ENCODE results near the gene GRAMD2A.
A peak's percentile ranks its signal among the peaks of the same experiment; 100 is the strongest.

GRAMD2A gene

DNA sequence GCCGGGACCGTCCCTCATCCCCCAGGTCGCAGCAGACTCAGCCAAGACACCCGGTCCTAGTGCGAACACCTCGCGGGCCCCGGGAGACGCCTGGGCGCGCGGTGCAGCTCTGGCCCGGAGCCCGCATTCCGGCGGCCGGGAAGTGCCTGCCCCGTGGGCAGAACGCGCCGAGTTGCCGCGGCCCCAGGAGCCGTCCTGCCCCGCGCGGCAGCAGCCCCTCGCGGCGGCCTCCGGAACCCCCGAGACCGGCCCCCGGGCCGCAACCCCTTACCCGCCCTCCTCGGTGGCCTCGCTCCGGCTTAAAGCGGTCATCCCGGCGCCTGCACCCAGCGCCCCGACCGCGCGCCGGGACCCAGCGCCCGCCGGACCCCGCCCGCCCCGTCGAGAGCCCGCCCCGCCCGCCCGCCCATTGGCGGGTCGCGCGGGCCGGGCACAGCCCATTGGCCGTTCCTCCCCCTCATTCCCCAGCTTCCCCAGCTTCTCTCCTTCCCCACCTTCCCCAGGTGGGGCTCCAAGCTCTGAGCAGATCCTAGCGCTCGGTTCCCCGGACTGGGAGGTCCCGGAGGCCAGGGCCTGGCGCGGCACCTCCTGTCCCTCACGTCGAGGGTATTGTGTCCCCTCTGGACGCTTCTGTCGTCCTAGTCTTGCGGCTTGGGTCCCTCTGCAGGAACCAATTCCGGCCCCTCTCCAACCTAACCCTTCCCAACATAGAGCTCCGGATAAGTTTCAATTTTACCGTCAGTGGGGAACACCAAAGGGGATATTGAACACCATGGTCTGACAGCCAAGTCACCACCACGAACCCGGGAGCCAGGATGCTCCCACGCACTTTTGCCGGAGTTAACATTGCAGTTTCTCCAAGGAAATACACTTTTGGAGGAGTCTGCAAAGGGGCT, at the start of gene GRAMD2A:
TSS of gene GRAMD2A (minus strand) at position 328 of the 896 bp plus-strand sequence.
- TF ChIP-seq, protein P1, sequence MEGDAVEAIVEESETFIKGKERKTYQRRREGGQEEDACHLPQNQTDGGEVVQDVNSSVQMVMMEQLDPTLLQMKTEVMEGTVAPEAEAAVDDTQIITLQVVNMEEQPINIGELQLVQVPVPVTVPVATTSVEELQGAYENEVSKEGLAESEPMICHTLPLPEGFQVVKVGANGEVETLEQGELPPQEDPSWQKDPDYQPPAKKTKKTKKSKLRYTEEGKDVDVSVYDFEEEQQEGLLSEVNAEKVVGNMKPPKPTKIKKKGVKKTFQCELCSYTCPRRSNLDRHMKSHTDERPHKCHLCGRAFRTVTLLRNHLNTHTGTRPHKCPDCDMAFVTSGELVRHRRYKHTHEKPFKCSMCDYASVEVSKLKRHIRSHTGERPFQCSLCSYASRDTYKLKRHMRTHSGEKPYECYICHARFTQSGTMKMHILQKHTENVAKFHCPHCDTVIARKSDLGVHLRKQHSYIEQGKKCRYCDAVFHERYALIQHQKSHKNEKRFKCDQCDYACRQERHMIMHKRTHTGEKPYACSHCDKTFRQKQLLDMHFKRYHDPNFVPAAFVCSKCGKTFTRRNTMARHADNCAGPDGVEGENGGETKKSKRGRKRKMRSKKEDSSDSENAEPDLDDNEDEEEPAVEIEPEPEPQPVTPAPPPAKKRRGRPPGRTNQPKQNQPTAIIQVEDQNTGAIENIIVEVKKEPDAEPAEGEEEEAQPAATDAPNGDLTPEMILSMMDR (IDR thresholded peaks at IDR 0.05; ENCODE audit: low read depth, low read length), result no peak
- DNase-seq (ENCODE audit: low read depth in 2 of 2), result peak; percentile 33 to 42
- H3K4me3 ChIP-seq (replicated peaks in 1 of 2; ENCODE audit: low read depth in 2 of 2, low read length in 2 of 2), result peak within 1 kb of the TSS; percentile 19 to 22

DNA sequence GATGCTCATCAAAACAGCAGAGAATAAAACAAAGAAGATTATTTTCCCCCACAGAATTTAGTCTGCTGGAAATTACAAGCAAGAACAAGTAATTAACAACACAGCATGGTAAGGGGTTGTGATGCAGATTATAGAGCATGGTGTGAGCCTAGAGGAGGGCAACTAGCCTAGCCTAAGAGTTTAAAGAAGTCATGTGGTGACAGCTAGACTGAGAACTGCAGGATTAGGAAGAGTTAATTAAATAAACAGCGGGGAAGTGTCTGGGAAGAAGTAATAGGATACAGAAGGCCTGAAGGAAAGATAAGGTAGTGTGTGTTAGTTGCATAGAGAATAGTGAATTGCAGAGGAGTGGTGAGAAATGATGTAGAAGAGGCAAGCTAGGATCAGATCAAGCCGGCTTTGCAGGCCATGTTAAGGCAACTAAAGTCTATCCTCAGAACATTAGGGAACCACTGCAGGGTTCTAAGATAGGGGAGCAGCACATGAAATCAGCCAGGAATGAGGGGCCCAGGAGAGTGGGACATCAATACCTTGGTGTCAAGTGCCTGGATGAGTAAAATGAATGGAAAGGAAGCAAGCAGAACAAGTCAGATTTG, 45.3 kb upstream of the GRAMD2A start:
- TF ChIP-seq, protein P1 (IDR thresholded peaks at IDR 0.05; ENCODE audit: low read depth, low read length), result no peak
- H3K4me3 ChIP-seq (replicated peaks in 1 of 2; ENCODE audit: low read depth in 2 of 2, low read length in 2 of 2), result no peak overlapping the region
- no peak for DNase-seq (ENCODE audit: low read depth in 2 of 2)

DNA sequence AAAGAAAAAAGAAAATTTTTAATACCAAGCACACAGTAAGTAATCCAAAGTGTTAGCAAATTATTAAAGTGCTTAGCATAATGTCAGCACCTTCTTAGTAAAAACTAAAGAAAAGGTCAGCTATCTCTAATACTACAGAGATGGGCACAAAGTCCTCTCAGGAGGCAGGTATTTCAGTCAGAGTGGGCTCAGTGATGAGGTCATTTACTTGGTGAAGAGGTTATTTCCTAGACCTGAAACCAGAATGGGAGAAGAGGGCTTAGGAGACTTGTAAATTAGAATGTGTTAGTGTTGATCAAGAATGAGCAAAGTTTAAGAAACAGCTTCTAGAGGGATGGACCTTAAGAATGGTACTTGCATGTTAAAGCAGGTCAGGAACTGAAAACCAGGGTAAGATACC, 42.1 kb upstream of the GRAMD2A start:
- no peak overlapping the region for H3K4me3 ChIP-seq (replicated peaks in 1 of 2; ENCODE audit: low read depth in 2 of 2, low read length in 2 of 2)
- TF ChIP-seq, protein P1 (IDR thresholded peaks at IDR 0.05; ENCODE audit: low read depth, low read length), result no peak
- DNase-seq (ENCODE audit: low read depth in 2 of 2), result no peak

DNA sequence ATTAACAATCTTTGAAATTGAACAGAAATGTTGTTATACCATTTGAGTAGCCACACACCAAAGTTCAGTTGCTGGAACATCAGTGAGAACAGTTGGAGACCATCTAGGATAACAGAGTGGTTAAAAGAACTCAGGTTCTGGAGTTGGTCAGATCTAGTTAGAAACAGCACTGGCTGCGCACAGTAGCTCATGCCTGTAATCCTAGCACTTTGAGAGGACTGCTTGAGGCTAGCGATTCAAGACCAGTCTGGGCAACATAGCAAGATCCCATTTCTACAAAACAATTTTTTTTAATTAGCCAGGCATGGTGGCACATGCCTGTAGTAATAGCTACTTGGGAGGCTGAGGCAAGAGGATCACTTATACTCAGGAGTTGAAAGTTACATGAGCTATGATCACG, 41.0 kb upstream of the GRAMD2A start:
- no peak overlapping the region for H3K4me3 ChIP-seq (replicated peaks in 1 of 2; ENCODE audit: low read depth in 2 of 2, low read length in 2 of 2)
- TF ChIP-seq, protein P1 (IDR thresholded peaks at IDR 0.05; ENCODE audit: low read depth, low read length), result no peak
- no peak for DNase-seq (ENCODE audit: low read depth in 2 of 2)

DNA sequence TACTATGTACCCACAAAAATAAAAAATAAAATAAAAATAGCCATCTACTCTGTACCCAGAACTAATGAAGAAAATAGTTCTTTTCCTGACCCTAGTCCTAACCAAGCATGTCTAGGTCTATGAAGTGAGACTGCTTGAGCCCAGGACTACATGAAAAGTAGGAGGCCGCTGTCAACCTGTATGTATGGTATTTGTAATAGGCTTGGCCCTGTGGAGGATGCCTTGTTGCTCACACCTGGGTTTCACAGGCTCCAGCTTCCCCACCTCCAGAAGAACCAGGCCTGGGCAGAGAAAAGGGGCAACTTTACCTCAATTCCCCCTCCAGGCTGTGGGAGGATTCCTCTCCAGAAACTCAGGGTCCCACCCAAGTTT, 40.3 kb upstream of the GRAMD2A start:
- H3K4me3 ChIP-seq (replicated peaks in 1 of 2; ENCODE audit: low read depth in 2 of 2, low read length in 2 of 2), result no peak overlapping the region
- TF ChIP-seq, protein P1 (IDR thresholded peaks at IDR 0.05; ENCODE audit: low read depth, low read length), result no peak
- DNase-seq (ENCODE audit: low read depth in 2 of 2), result no peak

DNA sequence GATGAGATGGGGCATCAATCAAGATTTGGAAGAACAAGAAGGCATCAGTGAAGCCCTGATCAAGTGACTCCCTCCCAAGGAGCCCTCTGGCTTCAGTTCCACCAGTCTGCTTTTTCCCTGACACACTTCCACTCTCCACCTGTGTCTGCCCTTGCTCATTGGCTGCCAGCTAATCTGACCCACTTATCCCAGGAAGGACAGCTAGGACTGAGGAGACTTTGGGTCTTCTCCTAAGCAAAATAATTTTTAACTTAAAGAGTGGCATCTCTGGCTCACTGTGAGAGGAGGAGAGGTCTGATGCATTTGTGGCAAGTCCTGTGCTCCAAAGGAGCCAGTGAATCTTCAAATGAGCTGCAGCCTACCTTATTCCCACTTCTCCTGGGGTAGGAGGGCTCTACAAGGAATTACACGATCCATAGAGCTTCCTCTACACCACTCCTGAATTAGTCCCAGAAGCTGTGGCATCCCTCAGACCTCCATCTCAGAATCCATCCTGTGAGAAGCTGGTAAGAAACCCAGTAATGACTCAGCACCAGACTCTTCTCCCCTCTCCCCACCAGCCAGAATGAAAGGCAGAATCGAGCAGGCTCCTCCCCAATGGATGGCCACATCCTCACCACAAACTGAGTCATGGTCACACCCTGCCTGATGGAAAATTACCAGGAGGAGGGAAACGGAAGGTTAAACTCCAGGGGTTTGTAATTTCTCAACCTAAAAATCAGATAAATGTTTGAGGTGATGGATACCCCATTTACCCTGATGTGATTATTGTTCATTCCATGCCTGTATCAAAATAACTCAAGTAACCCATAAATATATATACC, 39.7 kb upstream of the GRAMD2A start:
- TF ChIP-seq, protein P1 (IDR thresholded peaks at IDR 0.05; ENCODE audit: low read depth, low read length), result no peak
- H3K4me3 ChIP-seq (replicated peaks in 1 of 2; ENCODE audit: low read depth in 2 of 2, low read length in 2 of 2), result peak overlapping the region; percentile 5 to 49
- DNase-seq (ENCODE audit: low read depth in 2 of 2), result peak; percentile 96 to 97

Data from cardiac fibroblast (primary cell).